Caco-2 (cell line): Measurements from ENCODE around the gene HAND1. TPM values are rescaled to one million over a fixed set of nuclear protein-coding genes. Genes with fewer than 3 reads are reported as not detected.
A peak's percentile ranks its signal among the peaks of the same experiment; 100 is the strongest.

Experiments
- BruUV-seq: library from RNA; stranded (reverse); fragments of 400-500 nt; replicated peaks from 2 replicates; lab custom pipeline; 2021; lab: Mats Ljungman, UMichigan
- CTCF ChIA-PET: fragments of 300-600 bp; sonication (Branson Sonifier 250); formaldehyde crosslinking; loops from one replicate; lab custom pipeline; 2022; ENCODE audit warnings: antibody characterized with exemption; lab: Charles Lee
- POLR2A ChIA-PET: fragments of 300-600 bp; sonication (Branson Sonifier 250); formaldehyde crosslinking; loops from one replicate; lab custom pipeline; 2022; ENCODE audit warnings: antibody characterized with exemption; lab: Charles Lee
- DNase-seq, 2 experiments: peaks; one replicate each; pipeline versions ENCODE4 v3.0.0 to v3.0.0-alpha.2; 2020 to 2022
- H3K27me3 ChIP-seq: replicated peaks from 2 replicates; pipeline ENCODE4 v1.6.0; 2011; ENCODE audit warnings: low read length; ENCODE audit not compliant: control insufficient read depth, insufficient read depth
- H3K36me3 ChIP-seq: 2 replicates; pipeline ENCODE4 v1.5.1; 2011; ENCODE audit warnings: low read length; ENCODE audit not compliant: control insufficient read depth, insufficient read depth
- H3K4me1 ChIP-seq: fragments of 250-450 bp; sonication (Bioruptor Pico); 2 replicates; pipeline ENCODE4 v1.5.1; 2020; ENCODE audit warnings: mild to moderate bottlenecking
- H3K4me3 ChIP-seq: 2 replicates; pipeline ENCODE4 v1.5.1; 2011; ENCODE audit warnings: low read depth, mild to moderate bottlenecking, control low read depth, low read length
- H3K9me3 ChIP-seq: fragments of 250-450 bp; sonication (Bioruptor Pico); 2 replicates; pipeline ENCODE4 v1.5.1; 2020; ENCODE audit warnings: mild to moderate bottlenecking, moderate library complexity
- H3K27ac Mint-ChIP-seq: one replicate; pipeline ENCODE4 v1.8.0; 2022; ENCODE audit warnings: mixed read lengths; ENCODE audit not compliant: unreplicated experiment
- H3K27me3 Mint-ChIP-seq: one replicate; pipeline ENCODE4 v1.8.0; 2022; ENCODE audit warnings: mixed read lengths; ENCODE audit not compliant: insufficient read depth, unreplicated experiment
- H3K36me3 Mint-ChIP-seq: one replicate; pipeline ENCODE4 v1.8.0; 2022; ENCODE audit warnings: mild to moderate bottlenecking, mixed read lengths; ENCODE audit not compliant: insufficient read depth, unreplicated experiment
- H3K4me1 Mint-ChIP-seq: one replicate; pipeline ENCODE4 v1.8.0; 2022; ENCODE audit warnings: low read depth, mixed read lengths; ENCODE audit not compliant: unreplicated experiment
- H3K4me3 Mint-ChIP-seq: one replicate; pipeline ENCODE4 v1.8.0; 2022; ENCODE audit warnings: mild to moderate bottlenecking, moderate library complexity, mixed read lengths; ENCODE audit not compliant: unreplicated experiment
- H3K9me3 Mint-ChIP-seq: one replicate; pipeline ENCODE4 v1.8.0; 2022; ENCODE audit warnings: mixed read lengths; ENCODE audit not compliant: unreplicated experiment
- CTCF ChIP-seq, 2 experiments: fragments of 200-600 bp in 1 of 2; IDR thresholded peaks; 1 replicate in 1 of 2; 2 replicates in 1 of 2; pipeline versions ENCODE4 v1.5.1 to v1.8.0; 2011 to 2022; ENCODE audit warnings: antibody characterized with exemption in 1 of 2, control low read depth in 1 of 2, inconsistent platforms in 1 of 2, low read depth in 1 of 2, low read length in 1 of 2, mild to moderate bottlenecking in 1 of 2, moderate library complexity in 1 of 2; ENCODE audit not compliant: insufficient read depth in 1 of 2, severe bottlenecking in 1 of 2, unreplicated experiment in 1 of 2
- intact Hi-C: fragments of 100-400 bp; cut with micrococcal nuclease; formaldehyde crosslinking; loops from one replicate; pipeline ENCODE4 v1.10.0; 2022; ENCODE audit not compliant: unreplicated experiment
- total RNA-seq: library from RNA; stranded (reverse); gene quantifications from 2 replicates; pipeline ENCODE4 v1.2.3, GENCODE V29; 2022

The HAND1 gene
- total RNA-seq, 1 experiment from 2014 or later, result 0.45 TPM

GRCh38 chr5:154467655-154468354 lies 10.2 kb downstream of the HAND1 start:
- POLR2A ChIA-PET, result no interaction called here

GRCh38 chr5:154466671-154467070 lies 11.4 kb downstream of the HAND1 start:
- no TSS peak for BruUV-seq
- TF ChIP-seq CTCF (IDR thresholded peaks at IDR 0.05; ENCODE audit: insufficient read depth in 1 of 2, low read depth in 1 of 2, low read length in 1 of 2, severe bottlenecking in 1 of 2, unreplicated experiment in 1 of 2), result no peak
- no peak overlapping the region for H3K4me3 Mint-ChIP-seq
- no peak overlapping the region for H3K4me3 ChIP-seq
- no peaks in the 10 kb centered on the region for H3K36me3 ChIP-seq
- H3K27me3 Mint-ChIP-seq, result no peaks in the 10 kb centered on the region
- ChIA-PET CTCF (interaction anchor here (1.1 to 2.5 kb wide), 3 partner anchors 17 to 54 kb away, joined by 3 to 6 read pairs (median 4); no protein-coding TSS in a partner anchor), POLR2A (no interaction called here)
- intact Hi-C loops, result loop anchor here (1.0 to 2.0 kb wide), 5 partner anchors 55 to 394 kb away; no protein-coding TSS in a partner anchor
- no peak for DNase-seq
- H3K4me1 Mint-ChIP-seq, result peaks cover 11% of the 10 kb centered on the region
- H3K4me1 ChIP-seq, result peaks cover 8% of the 10 kb centered on the region
- H3K9me3 Mint-ChIP-seq, result no peaks in the 10 kb centered on the region
- H3K36me3 Mint-ChIP-seq, result no peaks in the 10 kb centered on the region
- H3K27ac Mint-ChIP-seq, result no peak overlapping the region
- H3K9me3 ChIP-seq, result no peaks in the 10 kb centered on the region
- H3K27me3 ChIP-seq, result no peaks in the 10 kb centered on the region; the same call in 1 of the 2 replicates

More at GRCh38 chr5:154467655-154468354, 10.2 kb downstream of the HAND1 start:
- no peaks in the 10 kb centered on the region for H3K9me3 Mint-ChIP-seq
- H3K27me3 ChIP-seq, result no peaks in the 10 kb centered on the region; the same call in 1 of the 2 replicates
- no peaks in the 10 kb centered on the region for H3K36me3 ChIP-seq
- no TSS peak for BruUV-seq
- intact Hi-C loops, result loop anchor here (1.0 to 2.0 kb wide), 5 partner anchors 53 to 395 kb away; no protein-coding TSS in a partner anchor
- H3K4me1 Mint-ChIP-seq, result peaks cover 11% of the 10 kb centered on the region
- H3K4me3 ChIP-seq, result no peak overlapping the region
- peak; percentile 74 to 87 for DNase-seq
- no peak overlapping the region for H3K27ac Mint-ChIP-seq
- H3K36me3 Mint-ChIP-seq, result no peaks in the 10 kb centered on the region
- H3K4me1 ChIP-seq, result peaks cover 8% of the 10 kb centered on the region
- H3K9me3 ChIP-seq, result no peaks in the 10 kb centered on the region
- peak; percentile 93 to 94 for TF ChIP-seq CTCF (IDR thresholded peaks at IDR 0.05; ENCODE audit: insufficient read depth in 1 of 2, low read depth in 1 of 2, low read length in 1 of 2, severe bottlenecking in 1 of 2, unreplicated experiment in 1 of 2)
- no peaks in the 10 kb centered on the region for H3K27me3 Mint-ChIP-seq
- CTCF ChIA-PET, result interaction anchor here (0.6 to 2.5 kb wide), 6 partner anchors 46 to 315 kb away, joined by 3 to 6 read pairs (median 3); no protein-coding TSS in a partner anchor
- H3K4me3 Mint-ChIP-seq, result no peak overlapping the region

- ChIA-PET CTCF (interaction anchor here (1.1 to 2.5 kb wide), 3 partner anchors 18 to 55 kb away, joined by 3 to 6 read pairs (median 4); no protein-coding TSS in a partner anchor), POLR2A (no interaction called here)
- TF ChIP-seq CTCF (IDR thresholded peaks at IDR 0.05; ENCODE audit: insufficient read depth in 1 of 2, low read depth in 1 of 2, low read length in 1 of 2, severe bottlenecking in 1 of 2, unreplicated experiment in 1 of 2), result no peak
- Mint-ChIP-seq H3K4me3 (no peak overlapping the region), H3K27me3 (no peaks in the 10 kb centered on the region), H3K36me3 (no peaks in the 10 kb centered on the region), H3K27ac (no peak overlapping the region), H3K9me3 (no peaks in the 10 kb centered on the region), H3K4me1 (peaks cover 11% of the 10 kb centered on the region)
- Histone ChIP-seq H3K36me3 (no peaks in the 10 kb centered on the region), H3K4me3 (no peak overlapping the region), H3K9me3 (no peaks in the 10 kb centered on the region), H3K4me1 (peaks cover 8% of the 10 kb centered on the region), H3K27me3 (no peaks in the 10 kb centered on the region)
- intact Hi-C loops, result loop anchor here (2.0 kb wide), 1 partner anchor 393 kb away; no protein-coding TSS in a partner anchor
- DNase-seq, result no peak
- no TSS peak for BruUV-seq
Observed at GRCh38 chr5:154466147-154466546, 11.9 kb downstream of the HAND1 start.
